Hematopoietic multipotent progenitor cell treated with erythropoietin and hydrocortisone succinate and interleukin-3 and kit ligand, for 17 days (in vitro differentiated cells): ENCODE data around the gene ZNF888.
A peak's percentile ranks its signal among the peaks of the same experiment; 100 is the strongest.
"Not testable (repeated sequence)": the region's sequence is repeated elsewhere in the genome, so short reads cannot be mapped to it uniquely, and the experiment has no call there.

ENCODE experiments used
- DNase-seq: peaks from one replicate; pipeline ENCODE4 v3.0.0-alpha.2; 2015; ENCODE audit warnings: low spot score

The ZNF888 gene

DNA sequence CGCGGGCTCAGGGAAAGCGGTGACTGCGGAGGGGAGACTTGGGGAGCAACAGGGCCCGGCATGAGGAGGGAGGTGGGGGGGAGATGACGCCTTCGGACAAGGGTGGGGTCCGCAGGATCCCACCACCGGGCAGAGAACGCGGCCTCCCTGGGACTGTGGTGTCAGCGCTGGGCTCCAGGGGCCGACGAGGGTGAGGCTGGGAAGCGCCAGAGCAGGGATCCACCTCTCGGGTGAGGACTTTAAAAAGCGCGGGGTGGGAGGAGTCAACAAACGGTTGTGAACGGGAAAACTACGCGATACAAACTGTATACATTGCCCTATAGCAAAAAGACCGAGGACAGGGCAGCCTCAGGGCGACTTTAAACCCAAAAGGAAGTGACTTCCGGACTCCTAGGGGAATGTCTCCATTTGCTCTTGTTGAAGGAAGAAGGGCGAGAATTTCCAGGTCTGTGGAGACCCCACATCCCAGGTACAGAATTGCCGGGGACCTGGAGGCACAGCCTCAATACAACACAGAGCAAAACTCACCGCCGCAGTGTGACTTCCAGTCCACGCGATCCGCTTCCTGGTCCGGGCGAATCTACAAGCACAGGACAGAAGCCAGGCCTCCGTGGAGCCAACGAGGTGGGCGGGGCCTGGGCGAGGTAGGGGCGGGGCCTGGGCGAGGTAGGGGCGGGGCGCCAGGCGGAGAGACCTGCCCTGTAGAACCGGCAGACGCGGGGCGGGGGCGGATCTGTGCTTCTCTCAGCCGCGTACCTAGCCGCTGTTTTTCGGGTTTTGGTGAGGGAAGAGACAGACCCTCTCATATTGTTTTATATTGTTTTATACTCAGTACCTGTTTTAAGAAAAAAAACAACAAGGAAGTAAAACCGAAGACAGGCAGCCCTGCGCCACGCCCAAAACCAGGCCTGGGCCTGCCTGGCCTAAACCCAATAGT, at the start of gene ZNF888:
ZNF888 (minus strand) TSS at position 588 of the 937 bp plus-strand sequence. CDS start 5,555 bp downstream, outside the sequence.
- DNase-seq: peak; percentile 73

DNA sequence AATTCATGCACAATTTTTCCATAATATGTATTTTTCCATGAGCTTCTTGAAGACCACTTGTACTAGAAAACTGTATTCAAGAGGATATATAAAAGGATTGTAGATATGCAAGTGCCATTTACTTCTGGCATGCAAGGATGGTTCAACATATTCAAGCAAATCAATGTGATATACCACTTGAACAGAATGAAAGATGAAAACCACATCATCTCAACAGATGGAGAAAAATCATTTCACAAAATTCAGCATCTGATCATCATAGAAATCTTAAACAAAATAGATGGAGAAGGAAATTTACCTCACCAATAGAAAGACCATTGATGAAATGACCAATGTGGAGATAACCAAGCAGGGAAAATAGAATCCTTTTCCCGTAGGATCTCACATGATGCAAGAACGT, 44.5 kb upstream of the ZNF888 start:
- no peak for DNase-seq

- DNase-seq: no peak
These were observed 40.0 kb upstream of the ZNF888 start for GRCh38 chr19:52963247-52963618.

- DNase-seq: peak; percentile 74
These were observed 39.4 kb upstream of the ZNF888 start, which contains the start of gene ZNF816 for GRCh38 chr19:52962394-52963246. Gene ZNF816, minus strand, starts transcription at chr19:52962881. Its CDS starts 6,792 bp downstream, at chr19:52956089.

GRCh38 chr19:52961981-52962380, 38.8 kb upstream of the ZNF888 start:
- no peak for DNase-seq

DNA sequence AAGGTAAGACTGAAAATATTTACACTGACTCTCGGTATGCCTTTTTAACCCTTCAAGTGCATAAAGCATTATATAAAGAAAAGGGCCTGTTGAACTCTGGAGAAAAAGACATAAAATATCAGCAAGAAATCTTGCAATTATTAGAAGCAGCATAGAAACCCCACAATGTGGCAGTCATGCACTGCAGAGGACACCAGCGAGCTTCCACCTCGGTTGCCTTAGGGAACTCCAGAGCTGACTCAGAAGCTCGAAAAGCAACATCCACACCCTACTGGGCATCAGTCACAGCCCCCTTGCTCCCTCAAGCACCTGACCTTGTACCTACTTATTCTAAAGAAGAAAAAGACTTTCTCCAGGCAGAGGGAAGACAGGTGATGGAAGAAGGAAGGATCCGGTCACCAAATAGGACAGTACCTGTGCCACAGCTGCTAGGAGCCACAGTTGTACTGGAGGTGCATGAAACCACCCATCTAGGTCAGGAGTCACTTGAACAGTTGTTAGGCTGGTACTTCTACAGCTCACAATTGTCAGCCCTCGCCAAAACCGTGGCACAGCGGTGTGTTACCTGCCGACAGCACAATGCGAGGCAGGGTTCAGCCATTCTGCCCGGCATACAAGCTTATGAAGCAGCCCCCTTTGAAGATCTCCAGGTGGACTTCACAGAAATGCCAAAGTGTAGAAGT, 36.5 kb upstream of the ZNF888 start:
- no peak for DNase-seq

- DNase-seq: no peak
These were observed 34.4 kb upstream of the ZNF888 start for GRCh38 chr19:52957591-52957990.

GRCh38 chr19:52956917-52957316, 33.7 kb upstream of the ZNF888 start:
- no peak for DNase-seq

DNA sequence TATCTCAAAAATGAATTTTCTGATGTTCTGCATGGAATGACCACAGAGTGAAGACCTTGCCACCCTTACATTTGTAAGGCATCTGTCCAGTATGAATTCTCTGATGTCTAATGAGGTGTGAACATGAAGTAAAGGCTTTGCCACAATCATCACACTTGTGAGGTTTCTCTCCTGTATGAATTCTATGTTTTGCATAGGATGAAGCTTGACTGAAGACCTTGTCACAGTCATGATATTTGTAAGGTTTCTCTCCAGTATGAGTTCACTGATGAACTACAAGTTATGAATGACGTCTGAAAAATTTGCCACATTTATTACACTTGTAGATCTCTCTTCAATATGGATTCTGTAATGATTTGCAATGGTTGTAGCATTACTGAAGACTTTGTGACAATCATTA, 26.2 kb upstream of the ZNF888 start:
- no peak for DNase-seq

GRCh38 chr19:52948025-52948770, 25.0 kb upstream of the ZNF888 start:
- no peak for DNase-seq

- DNase-seq: no peak
These were observed 23.4 kb upstream of the ZNF888 start for GRCh38 chr19:52946322-52947310.

GRCh38 chr19:52945652-52946321, 22.6 kb upstream of the ZNF888 start:
- no peak for DNase-seq

DNA sequence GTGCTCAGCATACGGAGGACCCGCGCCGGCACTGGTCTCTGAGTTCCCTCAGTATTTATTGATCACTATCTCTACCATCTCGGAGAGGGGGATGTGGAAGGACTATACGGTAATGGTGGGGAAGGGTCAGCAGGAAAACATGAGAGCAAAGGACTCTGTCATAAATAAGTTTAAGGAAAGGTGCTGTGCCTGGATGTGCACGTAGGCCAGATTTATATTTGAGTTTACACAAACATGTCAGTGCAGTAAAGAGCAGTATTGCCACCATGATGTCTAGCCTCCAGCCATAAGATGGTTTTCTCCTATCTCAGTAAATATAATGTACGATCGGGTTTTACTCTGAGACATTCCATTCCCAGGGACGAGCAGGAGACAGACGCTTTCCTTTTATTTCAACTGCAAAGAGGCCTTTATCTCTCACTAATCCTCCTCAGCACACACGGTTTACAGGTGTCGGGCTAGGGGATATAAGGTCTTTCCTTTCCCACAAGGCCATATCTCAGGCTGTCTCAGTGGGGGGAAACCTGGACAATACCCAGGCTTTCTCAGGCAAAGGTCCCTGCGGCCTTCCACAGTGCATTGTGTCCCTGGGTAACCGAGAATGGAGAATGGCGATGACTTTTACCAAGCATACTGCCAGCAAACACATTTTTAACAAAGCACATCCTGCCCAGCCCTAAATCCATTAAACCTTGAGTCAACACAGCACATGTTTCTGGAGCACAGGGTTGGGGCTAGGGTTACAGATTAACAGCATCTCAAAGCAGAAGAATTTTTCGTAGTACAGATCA, 21.7 kb upstream of the ZNF888 start:
- DNase-seq: not testable (repeated sequence)

DNA sequence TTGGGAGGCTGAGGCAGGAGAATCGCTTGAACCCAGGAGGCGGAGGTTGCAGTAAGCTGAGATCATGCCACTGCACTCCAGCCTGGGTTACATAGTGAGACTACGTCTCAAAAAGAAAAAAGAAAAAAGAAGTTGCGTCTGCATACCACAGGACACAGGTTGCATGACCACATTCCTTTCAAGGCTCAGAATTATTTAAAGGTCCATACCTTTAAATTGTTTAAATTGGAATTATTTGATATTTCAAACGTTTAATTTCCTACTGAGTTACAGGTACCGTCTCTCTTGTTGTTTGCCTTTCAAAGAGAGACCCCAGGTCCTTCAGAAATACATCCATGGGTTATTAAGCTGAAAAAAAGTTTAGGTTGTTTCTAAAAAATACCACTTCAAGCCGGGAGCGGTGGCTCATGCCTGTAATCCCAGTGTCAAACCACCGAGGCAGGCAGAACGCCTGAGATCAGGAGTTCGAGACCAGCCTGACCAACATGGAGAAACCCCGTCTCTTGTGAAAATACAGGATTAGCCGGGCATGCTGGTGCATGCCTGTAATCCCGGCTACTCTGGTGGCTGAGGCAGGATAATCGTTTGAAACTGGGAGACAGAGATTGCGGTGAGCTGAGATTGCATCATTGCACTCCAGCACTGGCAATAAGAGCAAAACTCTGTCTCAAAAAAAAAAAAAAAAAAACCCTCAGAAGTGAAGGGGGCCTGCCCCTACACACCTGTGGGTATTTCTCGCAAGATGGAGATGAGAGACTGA, 20.8 kb upstream of the ZNF888 start:
- no peak for DNase-seq

GRCh38 chr19:52943134-52943883, 20.1 kb upstream of the ZNF888 start:
- DNase-seq: no peak

DNA sequence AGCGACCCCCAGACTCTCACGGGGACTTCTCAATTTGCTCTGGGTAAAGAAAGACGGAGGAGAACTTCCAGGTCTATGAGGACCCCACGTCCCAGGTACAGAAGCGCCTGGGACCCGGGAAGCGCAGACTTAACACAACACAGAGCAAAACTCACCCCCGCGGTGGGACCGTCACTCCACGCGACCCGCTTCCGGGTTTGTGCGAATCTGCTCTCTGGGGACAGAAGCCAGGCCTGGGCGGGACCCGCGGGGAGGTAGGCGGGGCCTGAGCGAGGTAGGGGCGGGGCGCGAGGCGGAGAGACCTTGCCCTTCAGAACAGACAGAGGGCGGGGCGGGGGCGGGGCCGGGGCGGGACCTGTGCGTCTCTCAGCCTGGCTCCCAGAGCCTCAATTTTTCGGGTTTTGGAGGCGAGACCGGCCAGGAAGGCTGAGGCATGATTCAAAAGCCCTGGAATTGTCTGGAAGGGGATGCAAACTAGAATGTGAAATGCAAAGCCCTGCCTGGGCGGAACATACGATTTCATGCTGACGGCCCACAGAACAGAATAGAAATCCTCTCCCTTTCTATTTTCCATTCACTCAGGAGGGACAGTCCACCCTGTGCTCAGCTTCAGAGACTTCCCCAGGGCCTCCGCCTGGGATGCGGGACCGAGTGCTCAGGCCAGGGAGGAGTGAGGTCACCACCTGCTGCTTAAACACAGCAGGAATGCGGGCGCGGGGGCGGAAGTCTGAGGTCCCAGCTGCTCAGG, 19.3 kb upstream of the ZNF888 start:
- DNase-seq: peak; percentile 79
